H1 (cell line): ENCODE data around the gene NUAK1. TPM values are rescaled to one million over a fixed set of nuclear protein-coding genes. Genes with fewer than 3 reads are reported as not detected.

ENCODE experiments used
- CTCF ChIA-PET: fragments of 300-600 bp; sonication (Branson Sonifier 250); formaldehyde crosslinking; loops from one replicate; lab custom pipeline; 2021; ENCODE audit not compliant: partially characterized antibody; lab: Charles Lee
- POLR2A ChIA-PET: fragments of 300-600 bp; sonication (Branson Sonifier 250); formaldehyde crosslinking; loops from one replicate; lab custom pipeline; 2021; ENCODE audit warnings: inconsistent platforms; ENCODE audit not compliant: partially characterized antibody; lab: Charles Lee
- DNase-seq, 2 experiments: peaks; one replicate each; pipeline versions ENCODE4 v3.0.0 to v3.0.0-alpha.2; 2010 to 2022; ENCODE audit warnings: low spot score in 2 of 2, low read depth in 1 of 2, mixed read lengths in 1 of 2
- FAIRE-seq: peaks from 2 replicates; lab custom pipeline; 2011; peaks lifted over from hg19 to GRCh38; lab: Jason Lieb, UNC
- H2AFZ ChIP-seq: 2 replicates; pipeline ENCODE4 v1.8.1; 2012; ENCODE audit warnings: low read length, inconsistent platforms
- H2AK5ac ChIP-seq: 2 replicates; pipeline ENCODE4 v1.6.1; 2013; ENCODE audit warnings: low read depth, low read length
- H2BK120ac ChIP-seq: replicated peaks from 2 replicates; pipeline ENCODE3; 2013; ENCODE audit warnings: low read depth, low read length, inconsistent platforms
- H2BK12ac ChIP-seq: 2 replicates; pipeline ENCODE4 v1.6.1; 2013; ENCODE audit warnings: low read depth, low read length
- H2BK15ac ChIP-seq: 2 replicates; pipeline ENCODE4 v1.6.1; 2013; ENCODE audit warnings: low read length
- H2BK20ac ChIP-seq: 2 replicates; pipeline ENCODE4 v1.6.1; 2013; ENCODE audit warnings: low read length
- H2BK5ac ChIP-seq: 2 replicates; pipeline ENCODE4 v1.6.1; 2013; ENCODE audit warnings: low read depth, low read length
- H3K14ac ChIP-seq: 2 replicates; pipeline ENCODE4 v1.6.1; 2013; ENCODE audit warnings: inconsistent platforms; ENCODE audit not compliant: insufficient read length
- H3K18ac ChIP-seq: 2 replicates; pipeline ENCODE4 v1.6.1; 2013; ENCODE audit warnings: low read length; ENCODE audit errors: extremely low read depth
- H3K23ac ChIP-seq: 2 replicates; pipeline ENCODE4 v1.6.1; 2013; ENCODE audit warnings: inconsistent platforms; ENCODE audit not compliant: insufficient read length
- H3K23me2 ChIP-seq: 2 replicates; pipeline ENCODE4 v1.6.1; 2013; ENCODE audit warnings: low read depth, low read length
- H3K27ac ChIP-seq: 2 replicates; pipeline ENCODE4 v1.6.1; 2011; ENCODE audit warnings: low read depth, low read length, inconsistent platforms
- H3K27me3 ChIP-seq, 4 experiments: replicated peaks in 1 of 4; 1 replicate in 1 of 4; 2 replicates in 3 of 4; pipeline versions ENCODE4 v1.6.1 to v1.8.1; 2011 to 2013; ENCODE audit warnings: low read length in 3 of 4, mild to moderate bottlenecking in 3 of 4, inconsistent platforms in 2 of 4, mixed read lengths in 2 of 4, moderate library complexity in 1 of 4; ENCODE audit not compliant: control insufficient read depth in 3 of 4, insufficient read depth in 3 of 4; ENCODE audit errors: extremely low read depth in 1 of 4
- H3K36me3 ChIP-seq, 4 experiments: 2 replicates each; pipeline versions ENCODE4 v1.6.1 to v1.8.1; 2011 to 2013; ENCODE audit warnings: mild to moderate bottlenecking in 4 of 4, low read length in 3 of 4, moderate library complexity in 2 of 4, control low read depth in 1 of 4, inconsistent platforms in 1 of 4; ENCODE audit not compliant: insufficient read depth in 4 of 4, control insufficient read depth in 2 of 4
- H3K4ac ChIP-seq: replicated peaks from 2 replicates; pipeline ENCODE3; 2013; ENCODE audit warnings: low read length, low read depth, mixed read lengths, inconsistent platforms; ENCODE audit not compliant: insufficient read length
- H3K4me1 ChIP-seq, 4 experiments: replicated peaks in 1 of 4; 1 replicate in 1 of 4; 2 replicates in 3 of 4; pipeline versions ENCODE4 v1.6.1 to v1.8.1; 2011 to 2013; ENCODE audit warnings: low read length in 3 of 4, inconsistent platforms in 2 of 4, mixed read lengths in 1 of 4; ENCODE audit not compliant: insufficient read depth in 4 of 4, control insufficient read depth in 3 of 4
- H3K4me2 ChIP-seq, 2 experiments: 2 replicates each; pipeline versions ENCODE4 v1.6.1 to v1.8.1; 2011 to 2013; ENCODE audit warnings: low read depth in 2 of 2, low read length in 2 of 2, control low read depth in 1 of 2, inconsistent platforms in 1 of 2, mild to moderate bottlenecking in 1 of 2; ENCODE audit not compliant: insufficient read depth in 1 of 2
- H3K4me3 ChIP-seq, 4 experiments: fragments of 200-600, 300-600 bp in 1 of 4; sonication (generic), shearing (Covaris generic), sonication (Bioruptor Twin) in 1 of 4; 2 replicates each; pipeline versions ENCODE4 v1.5.1 to v1.8.1; 2011 to 2016; ENCODE audit warnings: low read length in 4 of 4, low read depth in 3 of 4, control low read depth in 2 of 4, inconsistent platforms in 2 of 4, mild to moderate bottlenecking in 2 of 4, mixed read lengths in 1 of 4, moderate library complexity in 1 of 4; ENCODE audit not compliant: insufficient read depth in 2 of 4; ENCODE audit errors: extremely low read depth in 1 of 4
- H3K56ac ChIP-seq: replicated peaks from 2 replicates; pipeline ENCODE3; 2013; ENCODE audit warnings: low read depth, mild to moderate bottlenecking, mixed read lengths, low read length, inconsistent platforms; ENCODE audit not compliant: insufficient read length
- H3K79me1 ChIP-seq: 2 replicates; pipeline ENCODE4 v1.6.1; 2013; ENCODE audit warnings: low read depth, low read length, control low read depth
- H3K79me2 ChIP-seq, 2 experiments: 2 replicates each; pipeline versions ENCODE4 v1.6.1 to v1.8.1; 2012 to 2013; ENCODE audit warnings: low read length in 2 of 2, mild to moderate bottlenecking in 2 of 2, inconsistent platforms in 1 of 2; ENCODE audit not compliant: insufficient read depth in 2 of 2, control insufficient read depth in 1 of 2
- H3K9ac ChIP-seq, 4 experiments: replicated peaks in 1 of 4; 1 replicate in 1 of 4; 2 replicates in 3 of 4; pipeline versions ENCODE4 v1.6.1 to v1.8.1; 2011 to 2013; ENCODE audit warnings: low read depth in 3 of 4, low read length in 3 of 4, control low read depth in 2 of 4, mild to moderate bottlenecking in 2 of 4, moderate library complexity in 2 of 4, inconsistent platforms in 1 of 4; ENCODE audit errors: extremely low read depth in 1 of 4
- H3K9me3 ChIP-seq, 2 experiments: 2 replicates each; pipeline versions ENCODE4 v1.6.1 to v1.8.1; 2012 to 2013; ENCODE audit warnings: mild to moderate bottlenecking in 2 of 2, moderate library complexity in 2 of 2, control low read depth in 1 of 2, inconsistent platforms in 1 of 2, low read depth in 1 of 2, low read length in 1 of 2, mixed read lengths in 1 of 2; ENCODE audit not compliant: insufficient read depth in 2 of 2
- H4K20me1 ChIP-seq, 2 experiments: replicated peaks in 1 of 2; 2 replicates each; pipeline versions ENCODE3 to v1.8.1; 2011 to 2013; ENCODE audit warnings: inconsistent platforms in 2 of 2, low read length in 2 of 2, mild to moderate bottlenecking in 1 of 2; ENCODE audit not compliant: insufficient read depth in 2 of 2, control insufficient read depth in 1 of 2
- H4K5ac ChIP-seq: 2 replicates; pipeline ENCODE4 v1.6.1; 2013; ENCODE audit warnings: low read length, low read depth, mixed read lengths, inconsistent platforms; ENCODE audit not compliant: insufficient read length
- H4K8ac ChIP-seq: 2 replicates; pipeline ENCODE4 v1.8.0; 2013; ENCODE audit warnings: mild to moderate bottlenecking, moderate library complexity, low read length, inconsistent platforms; ENCODE audit not compliant: insufficient read depth; ENCODE audit errors: extremely low read depth
- H4K91ac ChIP-seq: replicated peaks from 2 replicates; pipeline ENCODE3; 2013; ENCODE audit warnings: low read length, mixed read lengths, inconsistent platforms; ENCODE audit not compliant: insufficient read length
- BACH1 ChIP-seq: IDR thresholded peaks from 2 replicates; pipeline ENCODE4 v1.6.1; 2012; ENCODE audit warnings: low read length, improper control_type of control experiment
- BCL11A ChIP-seq, 2 experiments: IDR thresholded peaks; one replicate each; pipeline ENCODE4 v1.6.1; 2011; ENCODE audit warnings: low read depth in 2 of 2, low read length in 2 of 2, mild to moderate bottlenecking in 2 of 2
- CHD2 ChIP-seq: IDR thresholded peaks from 2 replicates; pipeline ENCODE4 v1.6.1; 2012; ENCODE audit warnings: low read length, improper control_type of control experiment
- CREB1 ChIP-seq: IDR thresholded peaks from 2 replicates; pipeline ENCODE4 v1.6.1; 2012; ENCODE audit warnings: inconsistent platforms
- KDM4A ChIP-seq: IDR thresholded peaks from one replicate; pipeline ENCODE4 v1.7.1; 2012; ENCODE audit warnings: low read depth, mild to moderate bottlenecking, moderate library complexity, low read length, inconsistent platforms; ENCODE audit not compliant: severe bottlenecking
- POLR2AphosphoS5 ChIP-seq: IDR thresholded peaks from 2 replicates; pipeline ENCODE4 v1.6.1; 2011; ENCODE audit warnings: low read depth, low read length
- RAD21 ChIP-seq, 2 experiments: IDR thresholded peaks in 1 of 2; conservative IDR thresholded peaks in 1 of 2; 2 replicates each; pipeline ENCODE4 v1.6.1; 2011; ENCODE audit warnings: low read depth in 2 of 2, low read length in 2 of 2, improper control_type of control experiment in 1 of 2, inconsistent platforms in 1 of 2, mild to moderate bottlenecking in 1 of 2, moderate library complexity in 1 of 2
- RFX5 ChIP-seq: IDR thresholded peaks from 2 replicates; pipeline ENCODE4 v1.6.1; 2011; ENCODE audit warnings: low read depth, low read length, improper control_type of control experiment, borderline replicate concordance
- TAF7 ChIP-seq: optimal IDR thresholded peaks from 2 replicates; pipeline ENCODE3; 2011; ENCODE audit warnings: low read depth, mild to moderate bottlenecking, inconsistent platforms, low read length, moderate library complexity, borderline replicate concordance
- WGBS, 2 experiments: shearing (Covaris generic) in 1 of 2; methylation state at CpG; one replicate each; pipeline versions ENCODE4 v1.1.6 to v1.1.7; 2013 to 2015; ENCODE audit warnings: low lambda C conversion rate in 2 of 2, mixed read lengths in 2 of 2, inconsistent platforms in 1 of 2, low coverage in 1 of 2, missing lambda C conversion rate in 1 of 2; ENCODE audit not compliant: insufficient replicate concordance in 2 of 2, insufficient coverage in 1 of 2, insufficient read length in 1 of 2; ENCODE audit errors: extremely low coverage in 1 of 2, missing lambda C conversion rate in 1 of 2; 5-methylcytosine and 5-hydroxymethylcytosine counted together
- polyA plus RNA-seq, 7 experiments: library from polyadenylated mRNA; depleted of rRNA in 3 of 7; stranded (reverse) in 5 of 7; unstranded in 2 of 7; fragments of >200 nt in 5 of 7; fragments of 200-250 nt in 2 of 7; gene quantifications; 1 replicate in 5 of 7; 2 replicates in 1 of 7; 4 replicates in 1 of 7; pipeline versions ENCODE4 v1.2.1 to v1.2.3, GENCODE V29; 2011 to 2013; ENCODE audit warnings: missing spikeins in 2 of 7, mixed read lengths in 2 of 7
- total RNA-seq: library from RNA; stranded (reverse); fragmentation: NEBNext Ultra II Directional; extraction: Animal tissue kit (Norgen Biotek cat#: 25700); gene quantifications from 2 replicates; pipeline ENCODE4 v1.2.1, GENCODE V29; 2021

Gene NUAK1
- total and polyA plus RNA-seq, 2 of the 8 experiments (the other 6 are each of a cell fraction or from before 2014, with no cell fraction given): 6.7 to 18.2 TPM

- Histone ChIP-seq H2BK15ac (no peak overlapping the region), H3K4me3 (no peak overlapping the region), H3K23me2 (no peaks in the 10 kb centered on the region), H4K8ac (no peak overlapping the region; the same call in 1 of the 2 replicates), H3K36me3 (no peaks in the 10 kb centered on the region), H3K27ac (no peak overlapping the region), H2AK5ac (peak overlapping the region; percentile 26; the same call in 1 of the 2 replicates), H4K91ac (peak overlapping the region; percentile 27), H3K4me1 (peaks cover 44 to 62% (median 48%) of the 10 kb centered on the region in 4 experiments), H2BK120ac (no peak overlapping the region), H3K4me2 (peak overlapping the region in 1 of 2 experiments; percentile 3; a peak in 1 of 4 replicates), H3K4ac (no peak overlapping the region), H3K14ac (no peak overlapping the region), H3K56ac (no peak overlapping the region), H3K9ac (no peak overlapping the region), H2BK12ac (0 out of 2 replicates have a peak overlapping the region, but pooled peaks have one; percentile 28), H3K23ac (no peak overlapping the region), H3K27me3 (no peaks in the 10 kb centered on the region), H4K5ac (no peak overlapping the region), H3K18ac (no peak overlapping the region), H3K9me3 (no peaks in the 10 kb centered on the region), H3K79me1 (peaks cover 6% of the 10 kb centered on the region; the same call in 1 of the 2 replicates), H2AFZ (no peak overlapping the region), H2BK20ac (no peak overlapping the region; the same call in 1 of the 2 replicates)
- FAIRE-seq: no peak
- POLR2A ChIA-PET: interaction anchor here (1.0 to 3.0 kb wide), 5 partner anchors 9 to 22 kb away, joined by 3 to 16 read pairs (median 6); partner anchors contain the start of gene NUAK1
- 76% methylated on average over 8 of the region's 8 CpGs; no CpG with 5 or more reads in 1 of the 2 experiments for WGBS, 2 experiments
- CTCF ChIA-PET: interaction anchor here (1.0 to 1.6 kb wide), 8 partner anchors 13 to 710 kb away, joined by 3 to 6 read pairs (median 4); no protein-coding TSS in a partner anchor
- TF ChIP-seq RFX5: no peak
- no peak for TF ChIP-seq BCL11A (IDR thresholded peaks at IDR 0.05; ENCODE audit: low read depth in 2 of 2, low read length in 2 of 2)
- TF ChIP-seq BACH1: no peak
- TF ChIP-seq CHD2: no peak
- no peak for TF ChIP-seq RAD21 (IDR thresholded peaks at IDR 0.05 in 1 of 2, conservative IDR thresholded peaks at IDR 0.05 in 1 of 2; ENCODE audit: low read depth in 2 of 2, low read length in 2 of 2)
- TF ChIP-seq TAF7: no peak
- TF ChIP-seq CREB1: no peak
- TF ChIP-seq POLR2AphosphoS5: no peak
- TF ChIP-seq KDM4A: no peak
- TF ChIP-seq, all 59 proteins: peak for 0
- H2BK5ac ChIP-seq: peak overlapping the region; percentile 45; the same call in 1 of the 2 replicates
- peaks cover 9 to 94% of the 10 kb centered on the region in 2 experiments for H3K79me2 ChIP-seq
- no peaks in the 10 kb centered on the region for H4K20me1 ChIP-seq
- DNase-seq: no peak
Observed at GRCh38 chr12:106130474-106131113, 8.2 kb downstream of the NUAK1 start.
